Glutamatergic neuron (in vitro differentiated cells): ENCODE data around the gene PEPD. TPM values are rescaled to one million over a fixed set of nuclear protein-coding genes. Genes with fewer than 3 reads are reported as not detected.
A peak's percentile ranks its signal among the peaks of the same experiment; 100 is the strongest.

Experiments
- DNase-seq: peaks from one replicate; pipeline ENCODE4 v3.0.0; 2022
- H3K27ac Mint-ChIP-seq: one replicate; pipeline ENCODE4 v1.8.0; 2020; ENCODE audit warnings: mild to moderate bottlenecking, mixed read lengths, inconsistent platforms; ENCODE audit not compliant: unreplicated experiment
- H3K27me3 Mint-ChIP-seq: one replicate; pipeline ENCODE4 v1.8.0; 2020; ENCODE audit warnings: mild to moderate bottlenecking, moderate library complexity, mixed read lengths, inconsistent platforms; ENCODE audit not compliant: unreplicated experiment
- H3K36me3 Mint-ChIP-seq: one replicate; pipeline ENCODE4 v1.8.0; 2020; ENCODE audit warnings: mild to moderate bottlenecking, mixed read lengths, inconsistent platforms; ENCODE audit not compliant: unreplicated experiment
- H3K4me1 Mint-ChIP-seq: one replicate; pipeline ENCODE4 v1.8.0; 2020; ENCODE audit warnings: mild to moderate bottlenecking, low read depth, mixed read lengths, inconsistent platforms; ENCODE audit not compliant: unreplicated experiment
- H3K4me3 Mint-ChIP-seq: one replicate; pipeline ENCODE4 v1.8.0; 2020; ENCODE audit warnings: mild to moderate bottlenecking, mixed read lengths, inconsistent platforms; ENCODE audit not compliant: unreplicated experiment
- H3K9me3 Mint-ChIP-seq: one replicate; pipeline ENCODE4 v1.8.0; 2020; ENCODE audit warnings: mild to moderate bottlenecking, moderate library complexity, mixed read lengths, inconsistent platforms; ENCODE audit not compliant: unreplicated experiment
- total RNA-seq: library from RNA; stranded (reverse); fragmentation: NEBNext Ultra II Directional; extraction: Animal tissue kit (Norgen Biotek cat#: 25700); gene quantifications from one replicate; pipeline ENCODE4 v1.2.1, GENCODE V29; 2021; ENCODE audit not compliant: unreplicated experiment
- TF ChIP-seq, protein P1 (sequence below): fragments of 200-600 bp; sonication (generic); IDR thresholded peaks from one replicate; pipeline ENCODE4 v1.5.0; 2021; ENCODE audit not compliant: partially characterized antibody, unreplicated experiment

PEPD gene
- total RNA-seq, 1 donor from 2014 or later = 93.3 TPM

DNA sequence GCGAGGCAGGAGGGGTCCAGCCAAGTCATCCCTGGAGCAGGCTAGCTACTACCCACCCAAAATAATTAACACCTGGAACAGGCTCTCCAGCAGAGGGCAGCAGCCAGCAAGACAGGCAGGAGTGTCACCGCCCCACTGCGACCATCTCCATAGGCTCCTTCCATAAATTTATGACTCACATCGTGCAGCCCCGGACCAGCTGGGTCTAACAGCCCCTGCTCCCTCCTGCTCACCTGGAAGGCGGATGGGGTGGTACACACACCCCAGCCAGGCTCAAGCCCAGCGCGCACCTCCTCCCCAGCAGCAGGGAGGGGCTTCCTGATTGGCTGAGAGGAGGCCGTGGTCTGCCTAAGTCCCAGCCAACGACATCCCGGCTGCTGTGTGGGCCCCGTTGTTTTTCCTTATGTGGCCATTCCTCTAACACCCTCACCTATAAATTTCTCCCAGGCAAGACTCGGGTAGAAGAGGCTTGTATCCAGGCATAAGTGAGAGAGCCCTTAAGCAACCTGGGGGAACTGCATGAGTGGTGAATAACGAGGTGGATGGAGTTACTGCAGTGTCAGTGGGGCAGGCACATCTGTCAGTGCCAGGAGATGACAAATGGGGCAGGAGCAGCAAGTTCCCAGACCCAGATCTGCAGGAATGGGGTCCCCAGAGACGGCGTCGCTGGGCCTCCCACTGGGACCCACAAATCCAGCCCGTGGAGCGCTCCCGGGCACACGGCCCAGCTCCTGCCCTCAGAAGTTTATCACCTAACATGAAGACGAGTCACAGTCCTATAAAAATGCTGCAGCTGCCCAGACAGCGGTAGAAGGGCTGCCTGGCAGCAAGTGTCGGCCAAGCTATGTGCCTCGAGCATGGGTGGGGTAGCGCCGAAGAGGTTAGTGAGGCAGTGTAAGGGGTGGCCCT lies 105.0 kb downstream of the PEPD start:
- peaks cover 8% of the 10 kb centered on the region for H3K9me3 Mint-ChIP-seq
- peaks cover 24% of the 10 kb centered on the region for H3K4me1 Mint-ChIP-seq
- H3K27ac Mint-ChIP-seq = peak overlapping the region; percentile 20
- DNase-seq = peak; percentile 89
- H3K4me3 Mint-ChIP-seq = no peak overlapping the region
- peaks cover 12% of the 10 kb centered on the region for H3K27me3 Mint-ChIP-seq
- H3K36me3 Mint-ChIP-seq = no peaks in the 10 kb centered on the region
- TF ChIP-seq, protein P1, sequence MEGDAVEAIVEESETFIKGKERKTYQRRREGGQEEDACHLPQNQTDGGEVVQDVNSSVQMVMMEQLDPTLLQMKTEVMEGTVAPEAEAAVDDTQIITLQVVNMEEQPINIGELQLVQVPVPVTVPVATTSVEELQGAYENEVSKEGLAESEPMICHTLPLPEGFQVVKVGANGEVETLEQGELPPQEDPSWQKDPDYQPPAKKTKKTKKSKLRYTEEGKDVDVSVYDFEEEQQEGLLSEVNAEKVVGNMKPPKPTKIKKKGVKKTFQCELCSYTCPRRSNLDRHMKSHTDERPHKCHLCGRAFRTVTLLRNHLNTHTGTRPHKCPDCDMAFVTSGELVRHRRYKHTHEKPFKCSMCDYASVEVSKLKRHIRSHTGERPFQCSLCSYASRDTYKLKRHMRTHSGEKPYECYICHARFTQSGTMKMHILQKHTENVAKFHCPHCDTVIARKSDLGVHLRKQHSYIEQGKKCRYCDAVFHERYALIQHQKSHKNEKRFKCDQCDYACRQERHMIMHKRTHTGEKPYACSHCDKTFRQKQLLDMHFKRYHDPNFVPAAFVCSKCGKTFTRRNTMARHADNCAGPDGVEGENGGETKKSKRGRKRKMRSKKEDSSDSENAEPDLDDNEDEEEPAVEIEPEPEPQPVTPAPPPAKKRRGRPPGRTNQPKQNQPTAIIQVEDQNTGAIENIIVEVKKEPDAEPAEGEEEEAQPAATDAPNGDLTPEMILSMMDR = peak; percentile 86

DNA sequence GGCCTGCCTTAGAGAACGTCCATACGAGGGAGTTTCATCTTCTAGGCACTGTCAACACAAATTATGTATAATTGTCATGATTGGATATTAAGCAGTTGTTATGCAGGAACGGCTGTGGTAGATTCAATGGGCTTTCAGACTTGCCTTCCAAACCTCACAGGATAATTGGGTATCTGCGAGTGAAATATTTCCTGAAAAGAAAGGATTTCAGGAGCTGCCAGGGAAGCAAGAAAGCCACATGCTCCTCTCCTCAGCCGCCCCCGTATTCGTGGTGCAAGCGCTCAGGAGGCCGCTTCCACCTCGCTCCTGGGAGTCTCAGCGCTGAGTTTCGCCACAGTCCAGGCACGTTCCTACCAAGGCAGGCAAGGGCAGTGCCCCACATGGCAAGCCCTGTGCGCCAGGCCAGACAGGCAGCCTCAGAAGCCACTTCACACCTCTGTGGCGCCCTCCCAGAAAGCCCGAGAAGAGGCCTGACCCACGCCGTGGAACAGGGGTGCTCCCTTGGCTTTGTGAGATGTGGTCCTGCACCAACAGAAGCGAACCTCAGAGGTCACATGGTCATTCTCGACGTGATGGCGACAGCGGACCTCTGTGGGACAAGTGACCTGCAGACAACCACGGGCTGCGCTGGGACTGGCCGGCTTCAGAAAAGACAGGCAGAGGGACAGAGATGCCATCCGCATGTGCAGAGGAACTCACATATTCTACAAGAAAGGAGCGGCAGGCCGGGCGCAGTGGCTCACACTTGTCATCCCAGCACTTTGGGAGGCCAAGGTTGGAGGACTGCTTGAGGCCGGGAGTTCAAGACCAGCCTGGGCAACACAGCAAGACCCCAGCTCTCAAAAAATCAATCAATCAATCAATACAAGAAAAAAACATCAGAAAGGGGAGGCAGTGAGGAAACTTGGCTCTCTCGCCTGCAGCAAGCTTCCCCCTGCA lies 106.7 kb downstream of the PEPD start:
- H3K4me1 Mint-ChIP-seq = peaks cover 22% of the 10 kb centered on the region
- DNase-seq = no peak
- H3K4me3 Mint-ChIP-seq = no peak overlapping the region
- H3K9me3 Mint-ChIP-seq = peaks cover 7% of the 10 kb centered on the region
- H3K27ac Mint-ChIP-seq = no peak overlapping the region
- TF ChIP-seq, protein P1 = no peak
- H3K36me3 Mint-ChIP-seq = no peaks in the 10 kb centered on the region
- H3K27me3 Mint-ChIP-seq = peaks cover 12% of the 10 kb centered on the region

DNA sequence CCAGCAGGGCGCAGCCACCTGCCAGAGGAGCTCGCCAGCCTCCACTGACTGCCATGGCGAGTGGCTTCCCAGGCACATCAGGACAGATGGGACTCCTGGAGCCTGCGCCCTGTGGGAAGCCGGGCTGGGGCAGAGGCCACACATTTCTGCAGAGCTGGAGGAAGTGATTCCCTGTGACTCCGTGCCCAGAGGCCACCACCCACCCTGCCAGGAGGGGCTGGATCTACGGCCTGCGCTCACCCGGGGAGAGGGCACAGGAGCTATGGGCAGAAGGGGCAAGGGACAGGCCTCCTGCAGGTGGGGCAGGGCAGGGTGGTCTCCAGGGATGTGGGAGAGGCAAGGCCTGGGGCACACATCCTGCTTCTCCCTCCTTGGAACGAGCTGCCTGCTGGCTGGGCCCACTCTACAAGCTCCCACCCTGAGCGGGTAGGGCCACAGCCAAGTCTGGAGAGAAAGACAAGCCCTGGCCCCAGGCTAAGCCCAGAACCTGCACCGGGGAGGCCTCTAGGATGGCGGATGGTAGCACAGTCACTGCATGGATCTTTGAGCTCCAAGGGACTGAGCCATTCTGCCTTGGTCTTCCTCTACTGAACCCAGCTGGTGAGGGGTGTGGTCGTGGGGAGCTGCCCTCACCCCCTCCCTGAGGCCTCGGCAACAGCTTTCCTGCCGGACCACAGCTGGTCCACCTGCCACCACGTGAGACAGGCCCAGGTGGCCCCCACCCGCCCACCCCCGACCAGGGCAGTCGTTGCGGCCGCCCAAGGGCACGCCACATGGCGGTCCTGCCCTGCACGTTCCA lies 107.5 kb downstream of the PEPD start:
- H3K9me3 Mint-ChIP-seq = peaks cover 7% of the 10 kb centered on the region
- H3K36me3 Mint-ChIP-seq = no peaks in the 10 kb centered on the region
- TF ChIP-seq, protein P1 = no peak
- peaks cover 10% of the 10 kb centered on the region for H3K27me3 Mint-ChIP-seq
- DNase-seq = no peak
- H3K4me3 Mint-ChIP-seq = no peak overlapping the region
- no peak overlapping the region for H3K27ac Mint-ChIP-seq
- H3K4me1 Mint-ChIP-seq = peaks cover 14% of the 10 kb centered on the region

DNA sequence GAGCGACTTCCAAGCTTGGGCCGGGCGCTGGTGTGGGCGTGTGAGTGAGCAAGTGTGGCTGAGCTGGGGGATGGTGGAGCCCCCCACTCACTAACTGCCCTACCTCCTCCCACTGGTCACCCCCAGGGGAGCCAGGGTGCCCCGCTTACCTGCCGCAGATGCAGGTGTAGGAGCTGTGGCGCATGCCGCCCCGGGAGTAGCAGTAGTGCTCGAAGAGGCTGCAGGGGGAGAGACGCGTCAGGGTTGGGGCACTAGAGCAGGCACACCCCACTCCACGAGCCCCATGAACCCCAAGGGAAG lies 108.2 kb downstream of the PEPD start:
- Mint-ChIP-seq H3K9me3 (peaks cover 7% of the 10 kb centered on the region), H3K4me1 (peaks cover 14% of the 10 kb centered on the region)

More for the DNA sequence above, 108.2 kb downstream of the PEPD start:
- H3K27me3 Mint-ChIP-seq = peaks cover 10% of the 10 kb centered on the region
- H3K36me3 Mint-ChIP-seq = no peaks in the 10 kb centered on the region
- no peak for DNase-seq
- no peak overlapping the region for H3K27ac Mint-ChIP-seq
- no peak overlapping the region for H3K4me3 Mint-ChIP-seq
- TF ChIP-seq, protein P1 = no peak
